GM21619 (cell line): ENCODE results near the gene ULK1.
"Not testable (repeated sequence)": the region's sequence is repeated elsewhere in the genome, so short reads cannot be mapped to it uniquely, and the experiment has no call there.

ENCODE experiments used
- ATAC-seq: cut with Tn5 transposase; IDR thresholded peaks from one replicate; pipeline ENCODE4 v1.9.1; 2021; ENCODE audit not compliant: unreplicated experiment

Gene ULK1

DNA sequence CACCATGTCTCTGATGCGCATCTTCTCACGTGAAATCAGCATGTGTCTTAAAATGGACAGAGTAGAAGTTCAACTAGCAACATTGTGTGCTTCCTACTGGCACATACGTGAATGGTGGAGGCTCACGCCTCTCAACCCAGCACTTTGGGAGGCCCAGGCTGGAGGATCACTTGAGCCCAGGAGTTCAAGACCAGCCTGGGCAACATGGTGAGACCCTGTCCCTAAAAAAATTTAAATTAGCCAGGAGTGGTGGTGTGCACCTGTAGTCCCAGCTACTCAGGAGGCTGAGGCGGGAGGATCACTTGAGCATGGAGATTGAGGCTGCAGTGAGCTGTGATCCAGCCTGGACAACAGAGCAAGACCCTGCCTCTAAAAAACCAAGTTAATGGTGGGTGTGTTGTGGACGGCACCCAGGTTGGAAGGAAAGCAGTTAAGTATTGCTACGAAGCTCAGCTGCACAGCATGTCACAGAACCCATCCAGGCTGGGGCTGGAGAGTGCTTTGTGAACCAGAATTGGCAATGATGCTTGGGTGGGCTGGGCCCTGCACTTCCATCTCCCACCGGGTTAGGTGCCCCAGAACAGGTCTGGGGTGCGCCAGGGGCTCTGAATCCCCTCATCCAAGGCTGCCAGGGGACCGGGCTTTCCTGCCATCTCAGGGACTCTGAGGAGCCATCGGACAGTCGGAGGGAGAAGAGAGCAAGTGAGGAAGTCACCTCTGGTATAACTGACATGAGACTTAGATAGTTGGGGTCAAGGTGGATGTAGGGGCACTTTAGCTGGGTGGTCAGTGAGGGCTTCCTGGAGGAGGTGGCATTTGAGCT lies 33.0 kb upstream of the ULK1 start:
- no peak for ATAC-seq

DNA sequence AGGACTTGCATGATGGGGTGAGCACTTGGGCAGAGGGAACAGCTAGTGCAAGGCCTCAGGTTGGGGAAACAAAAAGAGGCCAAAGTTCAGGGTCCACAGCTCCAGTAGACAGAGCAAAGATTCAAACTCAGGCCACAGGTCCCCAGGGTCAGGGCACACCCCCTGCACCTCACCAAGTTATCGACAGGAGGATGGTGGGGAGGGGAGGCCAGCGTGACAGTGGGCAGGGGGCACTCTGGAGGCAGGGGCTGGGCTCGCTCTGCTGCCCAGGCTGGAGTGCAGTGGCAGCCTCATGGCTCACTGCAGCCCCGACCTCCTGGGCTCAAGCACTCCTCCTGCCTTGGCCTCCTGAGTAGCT lies 32.4 kb upstream of the ULK1 start:
- no peak for ATAC-seq

DNA sequence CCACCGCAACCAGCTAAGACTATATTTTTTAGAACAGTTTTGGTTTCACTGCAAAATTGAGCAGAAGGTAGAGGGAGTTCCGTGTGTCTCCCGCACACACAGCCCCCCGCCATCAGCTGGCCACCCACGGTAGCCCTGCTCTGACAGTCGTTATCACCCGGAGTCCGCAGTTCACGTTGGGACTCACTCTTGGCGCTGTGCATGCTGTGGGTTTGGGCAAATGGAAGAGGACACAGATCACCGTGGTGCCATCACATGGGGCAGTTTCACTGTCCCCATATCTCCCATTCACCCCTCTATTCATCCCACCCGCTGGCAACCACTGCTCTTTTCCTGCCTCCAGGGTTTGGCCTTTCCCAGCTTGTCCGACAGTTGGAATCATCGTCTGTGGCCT lies 31.8 kb upstream of the ULK1 start:
- no peak for ATAC-seq

DNA sequence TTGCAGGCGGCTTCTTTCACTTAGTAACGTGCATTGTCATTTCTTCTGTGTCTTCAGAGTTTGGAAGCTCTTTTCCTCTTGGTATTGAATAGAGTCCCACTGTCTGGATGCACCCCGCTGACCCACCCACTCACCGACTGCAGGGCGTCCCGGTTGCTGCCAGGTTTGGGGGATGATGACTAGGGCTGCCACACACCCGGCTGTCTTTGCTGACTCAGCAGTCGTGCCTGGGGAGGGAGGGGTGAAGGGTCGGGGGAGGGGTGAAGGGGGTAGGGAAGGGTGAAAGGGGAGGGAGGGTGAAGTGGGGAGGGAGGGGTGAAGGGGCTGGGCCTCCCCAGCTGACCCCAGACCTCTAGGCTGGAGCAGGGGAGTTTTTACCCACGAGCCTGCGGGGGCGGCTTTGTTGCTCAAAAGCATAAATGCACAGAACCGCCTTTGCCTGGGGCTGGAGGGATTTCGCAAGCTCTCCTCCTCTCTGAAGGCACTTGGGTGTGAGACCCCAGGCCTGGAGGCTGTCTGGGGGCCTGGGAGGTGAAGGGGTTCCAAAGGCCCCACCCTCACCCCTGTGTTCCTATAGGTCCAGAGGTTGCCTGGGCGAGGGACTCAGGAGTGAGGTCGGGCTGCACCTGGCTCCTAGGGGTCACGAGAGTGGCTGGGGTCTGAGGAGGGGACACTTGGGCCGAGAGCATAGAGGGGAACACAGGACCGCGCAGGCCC lies 31.3 kb upstream of the ULK1 start:
- no peak for ATAC-seq

DNA sequence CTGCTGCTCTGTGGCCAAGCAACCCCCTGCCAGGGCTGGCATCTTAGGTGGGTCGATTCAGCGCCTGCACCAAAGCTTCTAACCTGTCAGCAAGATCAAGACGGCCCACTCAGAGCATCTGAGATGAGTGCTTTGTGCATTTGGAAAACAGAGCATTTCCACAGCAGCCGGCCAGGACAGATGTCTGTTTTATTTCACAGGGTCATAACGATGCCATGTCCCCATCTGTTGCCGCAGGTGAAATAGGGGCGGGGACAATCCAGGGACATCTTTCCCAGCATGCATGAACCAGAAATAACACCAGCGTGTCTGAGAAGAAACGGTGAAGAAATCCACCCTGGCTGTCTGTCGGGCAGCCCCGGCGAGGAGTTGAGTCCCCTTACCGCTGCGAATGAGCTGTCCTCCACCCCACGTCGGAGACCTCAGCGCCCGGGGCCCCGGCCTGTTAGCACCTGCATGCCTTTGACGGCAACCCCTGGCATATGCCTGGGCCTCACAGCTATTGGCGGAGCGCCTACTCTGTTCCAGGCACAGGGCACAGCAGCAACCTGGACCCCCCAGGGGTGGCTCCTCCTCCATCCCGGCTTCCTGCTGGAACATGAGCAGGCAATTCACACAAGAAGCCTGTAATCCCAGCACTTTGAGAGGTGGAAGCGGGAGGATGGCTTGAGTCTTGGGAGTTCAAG lies 30.6 kb upstream of the ULK1 start:
- no peak for ATAC-seq

DNA sequence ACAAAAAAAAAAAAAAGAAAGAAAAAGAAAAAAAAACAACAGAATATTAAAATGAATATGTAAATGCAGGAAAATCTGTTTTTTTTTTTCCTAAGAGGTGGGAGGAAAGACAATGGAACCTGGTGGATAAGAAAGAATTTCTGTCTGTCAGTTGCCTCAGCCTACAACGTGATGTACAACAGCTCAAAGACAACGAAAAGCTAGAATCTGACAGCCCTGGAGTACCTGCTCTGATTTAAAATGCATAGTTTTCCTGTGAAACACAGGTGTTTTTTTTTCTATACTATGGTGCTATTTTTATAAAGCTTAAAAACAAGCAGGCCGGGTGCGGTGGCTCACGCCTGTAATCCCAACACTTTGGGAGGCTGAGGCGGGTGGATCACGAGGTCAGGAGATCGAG lies 30.0 kb upstream of the ULK1 start:
- ATAC-seq = no peak

DNA sequence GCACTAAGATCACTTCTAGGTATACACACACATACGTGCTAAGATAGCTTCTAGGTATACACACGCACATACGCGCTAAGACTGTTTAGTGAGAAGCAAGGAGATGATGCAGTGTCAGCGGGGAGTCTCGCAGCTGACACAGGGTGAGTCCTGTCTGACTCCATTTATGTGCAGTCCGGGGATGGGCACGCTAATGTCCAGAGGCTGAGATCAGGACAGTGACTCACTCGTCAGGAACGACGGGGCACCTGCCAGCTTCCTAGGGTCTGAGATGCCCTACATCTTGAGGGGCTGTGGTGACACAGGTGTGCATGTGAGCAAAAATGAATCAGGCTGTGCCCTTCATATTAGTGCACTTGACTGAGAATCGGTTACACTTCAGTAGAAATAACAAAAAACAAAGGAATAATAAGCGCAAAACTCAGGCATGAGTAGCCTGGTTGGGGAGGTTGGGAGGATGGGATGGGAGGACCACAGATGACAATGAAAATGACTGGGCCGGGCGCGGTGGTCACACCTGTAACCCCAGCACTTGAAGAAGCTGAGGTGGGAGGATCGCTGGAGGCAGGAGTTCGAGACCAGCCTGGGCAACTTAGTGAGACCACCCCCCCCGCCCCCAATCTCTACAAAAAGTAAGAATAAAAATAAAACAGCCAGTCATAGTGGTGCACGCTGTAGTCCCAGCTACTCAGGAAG lies 29.1 kb upstream of the ULK1 start:
- ATAC-seq = no peak

DNA sequence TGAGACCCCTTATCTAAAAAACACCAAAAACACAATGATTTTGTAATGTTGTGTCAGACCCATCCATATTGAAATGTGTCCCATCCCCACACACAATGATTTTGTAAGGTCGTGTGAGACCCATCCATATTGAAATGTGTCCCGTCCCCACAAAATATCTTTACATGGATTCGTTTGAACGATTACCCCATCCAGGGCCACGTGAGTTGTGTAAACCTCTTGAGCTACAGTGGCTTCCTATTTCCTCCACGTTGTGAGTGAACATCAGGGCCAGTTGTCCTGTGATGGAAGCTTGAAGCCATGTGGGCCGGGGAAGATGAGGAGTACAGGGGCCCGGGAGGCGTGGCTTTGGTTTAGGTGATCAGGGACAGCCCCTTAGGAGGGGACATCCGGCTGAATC lies 27.0 kb upstream of the ULK1 start:
- ATAC-seq = no peak

DNA sequence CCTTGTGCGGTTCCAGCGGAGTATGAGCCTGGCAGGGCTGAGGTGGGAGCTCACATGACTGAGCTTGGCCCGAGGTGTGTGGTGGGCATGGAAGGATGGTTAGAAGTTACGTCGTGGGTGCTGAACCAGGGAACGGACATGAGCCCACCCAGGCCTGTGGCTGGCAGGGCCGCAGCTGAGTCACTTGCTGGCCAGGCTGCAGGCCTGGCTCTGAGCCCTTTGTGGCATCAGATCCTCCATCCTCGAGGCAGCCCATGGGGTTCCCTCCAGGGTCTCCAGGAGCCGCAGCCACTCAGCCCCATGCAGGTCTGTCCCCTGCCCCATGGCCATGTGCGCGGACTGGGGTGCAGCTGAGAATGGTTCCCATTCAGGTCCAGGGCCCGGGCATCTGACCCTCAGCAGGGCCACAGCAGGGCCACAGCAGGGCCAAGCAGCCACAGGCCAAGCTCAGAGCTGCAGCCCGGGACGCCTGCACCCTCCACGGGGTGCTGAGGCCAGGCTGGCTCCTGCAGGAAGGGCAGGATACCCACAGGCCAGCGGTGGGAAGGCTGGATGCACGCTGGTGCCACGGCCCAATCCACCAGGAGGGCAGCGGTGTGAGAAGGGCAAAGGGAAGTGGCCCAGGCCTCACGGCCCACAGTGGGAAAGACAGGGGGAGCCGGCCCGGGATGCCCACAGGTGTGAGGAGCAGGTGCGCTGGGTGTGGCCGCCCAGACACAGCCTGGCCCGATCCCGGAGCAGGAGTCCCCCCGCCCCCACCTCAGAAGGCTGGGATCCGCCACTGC lies 26.3 kb upstream of the ULK1 start:
- ATAC-seq = no peak

DNA sequence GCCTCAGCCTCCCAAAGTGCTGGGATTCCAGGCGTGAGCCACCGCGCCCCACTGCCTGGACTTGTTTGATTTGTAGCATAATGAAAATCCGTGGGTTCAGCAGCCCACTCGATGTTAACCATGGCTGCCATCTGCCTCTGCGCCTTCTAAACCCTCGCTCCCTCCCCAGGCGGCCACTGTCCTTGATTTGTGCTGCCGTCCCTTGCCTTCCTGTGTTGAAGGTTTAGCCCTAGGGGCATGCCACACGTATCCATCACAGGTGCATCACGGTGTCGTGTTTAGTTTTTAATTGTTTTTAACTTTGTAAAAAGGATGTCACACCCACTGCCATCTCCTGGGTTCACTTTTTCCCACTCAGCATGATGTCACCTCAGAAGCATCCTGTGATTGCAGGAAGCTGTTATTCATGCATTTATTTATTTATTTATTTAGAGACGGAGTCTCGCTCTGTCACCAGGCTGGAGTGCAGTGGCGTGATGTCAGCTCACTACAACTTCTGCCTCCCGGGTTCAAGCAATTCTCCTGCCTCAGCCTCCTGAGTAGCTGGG lies 24.5 kb upstream of the ULK1 start:
- ATAC-seq = no peak

DNA sequence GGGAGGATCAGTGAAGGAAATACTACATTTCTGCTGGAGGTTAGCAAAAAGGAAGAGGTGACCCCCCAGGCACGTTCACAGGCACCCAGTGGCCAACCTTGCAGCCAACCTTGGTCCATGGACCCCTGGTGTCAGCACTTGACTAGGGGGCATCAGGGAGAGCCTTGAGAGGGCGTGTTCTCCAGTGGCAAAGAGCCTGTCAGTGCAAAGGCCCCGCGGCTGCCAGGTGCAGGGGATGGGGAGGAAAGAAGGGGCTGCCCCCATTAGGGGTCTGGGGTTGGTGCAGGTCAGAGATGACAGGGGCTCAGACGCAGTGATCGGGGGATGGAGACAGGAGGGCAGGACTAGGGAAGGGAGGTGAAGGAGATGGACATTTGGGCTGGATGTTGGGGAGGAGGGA lies 22.7 kb upstream of the ULK1 start:
- no peak for ATAC-seq

DNA sequence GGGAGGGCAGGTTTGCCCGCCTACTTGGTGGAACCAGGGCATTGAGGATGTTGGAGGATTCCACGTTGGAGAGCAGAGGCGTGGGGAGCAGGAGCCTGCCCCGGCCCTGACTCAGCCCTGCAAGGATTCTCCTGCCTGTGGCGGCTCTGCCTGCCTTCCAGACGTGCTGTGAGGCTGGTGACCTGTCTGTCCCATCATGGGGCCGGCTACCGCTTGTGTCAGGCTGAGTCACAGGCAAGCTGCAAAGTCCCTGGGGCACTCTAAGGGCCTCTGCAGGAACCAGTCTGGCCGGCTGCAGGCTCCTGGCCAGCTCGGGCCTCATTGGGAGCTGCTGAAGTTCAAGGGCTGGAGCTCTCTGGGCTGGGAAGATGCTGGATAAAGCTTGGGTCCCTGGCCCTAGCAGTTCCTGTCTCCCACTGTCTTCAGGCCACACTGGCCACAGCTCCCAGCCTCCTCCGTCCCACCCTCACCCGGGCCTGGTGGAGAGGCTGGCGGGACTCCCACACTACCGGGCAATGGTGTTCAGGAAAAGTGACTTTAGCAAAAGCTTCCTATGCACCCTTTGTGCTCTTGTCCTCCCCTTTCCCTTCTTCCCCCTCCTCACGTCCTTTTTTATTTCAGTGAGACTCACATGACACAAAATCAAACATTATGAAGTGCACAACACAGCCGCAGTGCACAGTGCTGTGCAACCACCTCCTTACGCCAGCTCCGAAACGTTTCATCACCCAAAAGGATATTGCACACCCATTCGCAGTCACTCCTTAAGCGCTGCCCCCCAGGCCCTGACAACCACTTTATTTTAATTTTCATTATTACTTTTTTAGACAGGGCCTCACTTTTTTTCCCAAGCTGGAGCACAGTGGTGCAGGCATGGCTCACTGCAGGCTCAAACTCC lies 22.0 kb upstream of the ULK1 start:
- ATAC-seq = no peak

DNA sequence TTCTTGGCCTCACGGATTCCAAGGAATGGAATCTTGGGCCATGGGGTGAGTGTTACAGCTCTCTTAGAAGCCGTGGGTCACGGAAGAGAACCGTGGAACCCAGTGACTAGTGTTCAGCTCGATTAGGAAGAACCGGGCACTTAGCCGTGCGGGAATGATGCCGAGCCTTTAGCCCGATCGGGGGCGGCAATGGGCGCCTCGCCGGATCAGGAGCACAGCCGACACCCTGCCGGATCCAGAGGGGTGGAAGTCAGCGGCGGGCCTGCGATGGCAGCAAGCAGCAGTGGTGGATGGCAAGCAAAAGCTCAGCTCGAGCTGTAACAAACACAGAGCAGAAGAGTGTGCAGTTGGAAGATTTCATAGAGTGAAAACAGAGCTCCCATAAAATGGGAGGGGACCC lies 21.1 kb upstream of the ULK1 start:
- ATAC-seq = no peak

DNA sequence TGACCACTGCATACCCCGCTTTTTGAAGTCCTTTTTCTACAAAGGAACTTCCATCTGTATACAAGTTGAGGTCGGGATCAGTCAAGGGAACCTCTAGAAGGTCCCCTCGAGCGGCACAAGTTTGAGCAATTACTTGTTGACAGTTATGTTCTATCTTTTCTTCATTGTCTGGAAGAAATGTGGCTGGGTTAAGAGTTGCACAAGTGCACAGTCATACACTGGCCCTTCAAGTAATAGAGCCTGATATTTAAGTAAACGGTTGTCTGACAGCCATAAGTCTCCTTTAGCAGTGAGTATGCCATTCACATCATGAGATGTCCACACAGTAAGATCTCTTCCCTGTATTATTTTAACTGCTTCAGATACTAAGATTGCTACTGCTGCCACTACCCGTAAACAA lies 19.4 kb upstream of the ULK1 start:
- ATAC-seq = not testable (repeated sequence)

DNA sequence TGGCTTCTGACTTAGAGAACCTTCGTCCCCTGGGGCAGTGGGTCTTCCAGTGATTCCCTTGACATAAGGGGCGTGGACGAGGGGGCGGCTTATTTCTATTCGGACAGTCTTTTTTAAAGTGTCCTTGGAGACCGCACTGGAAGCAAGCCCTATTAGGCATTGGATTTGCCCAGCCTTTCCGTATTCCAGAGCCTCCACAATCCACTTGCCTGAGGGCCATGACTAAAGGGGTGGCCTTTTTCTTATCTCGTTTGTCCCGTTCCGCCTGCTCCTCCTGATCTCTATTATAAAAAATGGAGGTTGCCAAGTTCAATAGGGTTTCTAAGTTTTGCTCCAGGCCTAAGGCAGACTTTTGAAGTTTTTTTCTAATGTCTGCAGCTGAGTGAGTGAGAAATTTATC lies 17.2 kb upstream of the ULK1 start:
- not testable (repeated sequence) for ATAC-seq

DNA sequence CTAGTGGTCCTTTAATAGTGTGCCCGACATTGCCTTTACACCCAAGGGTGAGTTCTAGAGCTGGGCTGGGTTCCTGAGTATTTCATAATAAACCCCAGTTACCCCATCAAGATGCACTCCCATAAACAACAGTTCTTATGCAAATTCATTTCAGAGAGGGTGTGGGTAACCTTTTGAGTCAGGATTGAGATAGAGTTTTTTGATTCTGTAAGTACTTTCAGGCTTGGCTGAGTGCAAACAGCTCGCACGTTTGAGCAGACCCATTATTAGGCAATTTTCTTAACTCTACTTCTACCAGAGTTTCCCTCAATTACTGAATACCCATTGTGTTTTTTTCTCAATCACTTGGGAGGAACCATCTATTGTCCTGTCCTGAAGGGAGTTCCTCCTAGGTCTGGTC lies 16.0 kb upstream of the ULK1 start:
- ATAC-seq = not testable (repeated sequence)

DNA sequence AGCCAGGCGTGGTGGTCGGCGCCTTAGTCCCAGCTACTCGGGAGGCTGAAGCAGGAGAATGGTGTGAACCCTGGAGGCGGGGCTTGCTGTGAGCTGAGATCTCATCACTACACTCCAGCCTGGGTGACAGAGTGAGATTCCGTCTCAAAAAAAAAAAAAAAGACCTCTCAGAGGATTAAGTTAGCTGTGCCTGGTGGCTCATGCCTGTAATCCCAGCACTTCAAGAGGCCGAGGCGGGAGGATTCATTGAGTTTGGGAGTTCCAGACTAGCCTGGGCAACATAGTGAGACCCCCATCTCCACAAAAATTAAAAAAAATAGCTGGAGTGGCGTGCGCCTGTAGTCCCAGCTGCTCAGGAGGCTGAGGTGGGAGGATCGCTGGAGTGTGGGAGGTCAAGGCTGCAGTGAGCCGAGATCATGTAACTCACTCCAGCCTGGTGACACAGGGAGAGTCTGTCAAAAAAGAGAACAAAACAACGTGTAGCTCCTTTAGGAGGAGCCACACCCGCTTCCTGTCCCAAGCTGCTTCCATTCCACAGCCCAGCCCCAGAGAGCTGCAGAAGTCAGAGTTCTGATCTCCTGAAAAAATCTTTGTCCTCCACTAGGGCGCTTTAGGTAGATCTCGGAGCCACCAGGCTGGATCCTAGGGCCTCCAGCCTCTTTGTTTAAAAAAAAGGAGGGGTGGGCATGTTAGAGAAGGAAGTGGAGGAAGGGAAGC lies 11.5 kb upstream of the ULK1 start:
- ATAC-seq = no peak

DNA sequence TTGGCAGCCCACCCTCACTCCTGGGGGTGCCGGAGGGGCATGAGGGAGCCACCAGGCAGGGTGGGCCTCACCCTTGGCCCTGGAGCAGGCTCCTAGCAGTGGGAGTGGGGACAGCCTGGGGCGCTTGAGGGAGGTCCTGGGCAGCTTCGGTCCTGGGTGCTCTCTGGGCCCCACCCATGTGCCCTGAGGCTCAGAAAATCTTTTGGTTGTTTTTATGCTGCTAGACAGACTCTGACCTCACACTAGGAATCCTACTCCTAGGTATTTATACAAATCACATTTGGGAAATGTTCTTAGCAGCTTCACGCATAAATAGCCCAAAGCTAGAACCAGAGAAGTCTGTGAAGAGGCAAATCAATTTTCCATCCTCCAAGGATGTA lies 10.9 kb upstream of the ULK1 start:
- no peak for ATAC-seq

DNA sequence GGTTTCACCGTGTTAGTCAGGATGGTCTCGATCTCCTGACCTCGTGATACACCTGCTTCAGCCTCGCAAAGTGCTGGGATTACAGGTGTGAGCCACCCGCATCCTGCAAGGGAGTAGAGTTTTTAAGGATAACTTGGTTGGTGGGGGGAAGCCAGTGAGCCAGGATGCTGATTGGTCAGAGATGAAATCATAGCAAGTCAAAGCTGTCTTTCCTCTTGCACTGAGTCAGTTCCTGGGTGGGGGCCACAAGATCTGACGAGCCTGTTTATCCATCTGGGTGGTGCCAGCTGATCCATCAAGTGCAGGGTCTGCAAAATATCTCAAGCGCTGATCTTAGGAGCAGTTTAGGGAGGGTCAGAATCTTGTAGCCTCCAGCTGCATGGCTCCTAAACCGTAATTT lies 9.3 kb upstream of the ULK1 start:
- ATAC-seq = not testable (repeated sequence)
